ENCODE data around the gene GBA2. TPM values are rescaled to one million over a fixed set of nuclear protein-coding genes. Genes with fewer than 3 reads are reported as not detected.

Gene GBA2
- 41.6 and 47.0 TPM in 2 replicates for polyA plus RNA-seq

GRCh38 chr9:35748858-35749514 is at the start of gene GBA2, which contains the start of gene RGP1:
Gene GBA2, minus strand, starts transcription at chr9:35749228. Its CDS starts 524 bp downstream, at chr9:35748704.
Gene RGP1, plus strand, starts transcription at chr9:35749287. Its CDS starts 469 bp downstream, at chr9:35749756.

GRCh38 chr9:35791297-35791921 is 42.4 kb upstream of the GBA2 start, which contains the start of gene NPR2:
Gene NPR2, plus strand, starts transcription at chr9:35791591. Its CDS starts 818 bp downstream, at chr9:35792409.

GRCh38 chr9:35754264-35754663 is 5.2 kb upstream of the GBA2 start, which contains the start of gene MSMP:
Gene MSMP, minus strand, starts transcription at chr9:35754276. Its CDS starts 147 bp downstream, at chr9:35754129.

GRCh38 chr9:35732185-35732799 is 16.7 kb downstream of the GBA2 start, which contains the start of the genes CREB3 and TLN1:
Gene CREB3, plus strand, starts transcription at chr9:35732666. Its CDS starts 107 bp downstream, at chr9:35732773.
Gene TLN1, minus strand, starts transcription at chr9:35732195. Its CDS starts 6,501 bp downstream, at chr9:35725694.

GRCh38 chr9:35689542-35690293 is 59.3 kb downstream of the GBA2 start, which contains the start of gene TPM2:
Gene TPM2, minus strand, starts transcription at chr9:35689925. Its CDS starts 108 bp downstream, at chr9:35689817.

Other genes starting within 250 kb of the GBA2 start
- gene TESK1, start 144.0 kb downstream of the GBA2 start, polyA plus RNA-seq: 2.9 and 3.3 TPM in 2 replicates
- not detected in 2 replicates for gene CD72, start 130.8 kb downstream of the GBA2 start, polyA plus RNA-seq
- not detected in 2 replicates for gene SIT1, start 98.3 kb downstream of the GBA2 start, polyA plus RNA-seq
- gene RMRP, start 91.2 kb downstream of the GBA2 start, polyA plus RNA-seq: not detected in 2 replicates
- 6.2 and 18.5 TPM in 2 replicates for gene CCDC107, start 90.9 kb downstream of the GBA2 start, polyA plus RNA-seq
- 0.21 TPM in 1 of 2 replicates, not detected in the other for gene ARHGEF39, start 84.0 kb downstream of the GBA2 start, polyA plus RNA-seq
- not detected in 2 replicates for gene CA9, start 75.3 kb downstream of the GBA2 start, polyA plus RNA-seq
- gene TPM2, start 59.3 kb downstream of the GBA2 start, polyA plus RNA-seq: 11.3 and 17.9 TPM in 2 replicates
- 0.22 and 1.1 TPM in 2 replicates for gene TLN1, start 17.0 kb downstream of the GBA2 start, polyA plus RNA-seq
- gene CREB3, start 16.6 kb downstream of the GBA2 start, polyA plus RNA-seq: 14.3 and 17.7 TPM in 2 replicates
- 0.98 and 2.6 TPM in 2 replicates for gene RGP1, start 59 bp upstream of the GBA2 start, polyA plus RNA-seq
- gene MSMP, start 5.0 kb upstream of the GBA2 start, polyA plus RNA-seq: 5.6 TPM in 1 of 2 replicates, not detected in the other
- 13.5 and 29.0 TPM in 2 replicates for gene NPR2, start 42.4 kb upstream of the GBA2 start, polyA plus RNA-seq
- 1.3 and 6.8 TPM in 2 replicates for gene SPAG8, start 63.0 kb upstream of the GBA2 start, polyA plus RNA-seq
- 14.5 and 34.4 TPM in 2 replicates for gene HINT2, start 65.8 kb upstream of the GBA2 start, polyA plus RNA-seq
- gene FAM221B, start 79.5 kb upstream of the GBA2 start, polyA plus RNA-seq: not detected in 2 replicates
- 7.1 and 9.0 TPM in 2 replicates for gene TMEM8B, start 80.0 kb upstream of the GBA2 start, polyA plus RNA-seq
- gene OR13J1, start 121.2 kb upstream of the GBA2 start, polyA plus RNA-seq: not detected in 2 replicates
- not detected in 2 replicates for gene HRCT1, start 157.0 kb upstream of the GBA2 start, polyA plus RNA-seq
- gene SPAAR, start 160.3 kb upstream of the GBA2 start, polyA plus RNA-seq: 0.42 and 0.52 TPM in 2 replicates
- gene OR2S2, start 208.9 kb upstream of the GBA2 start, polyA plus RNA-seq: not detected in 2 replicates